Renal cortical epithelial cell (primary cell): Measurements from ENCODE around the gene SMCO2. TPM values are rescaled to one million over a fixed set of nuclear protein-coding genes. Genes with fewer than 3 reads are reported as not detected.

Experiments
- DNase-seq: peaks from one replicate; pipeline ENCODE4 v3.0.0-alpha.2; 2011; ENCODE audit warnings: low read depth
- total RNA-seq: library from RNA; depleted of rRNA; stranded (reverse); fragments of >200 nt; gene quantifications from 2 replicates; pipeline ENCODE4 v1.2.3, GENCODE V29; 2014

The SMCO2 gene
- total RNA-seq, 1 donor from 2014 or later, result not detected

DNA sequence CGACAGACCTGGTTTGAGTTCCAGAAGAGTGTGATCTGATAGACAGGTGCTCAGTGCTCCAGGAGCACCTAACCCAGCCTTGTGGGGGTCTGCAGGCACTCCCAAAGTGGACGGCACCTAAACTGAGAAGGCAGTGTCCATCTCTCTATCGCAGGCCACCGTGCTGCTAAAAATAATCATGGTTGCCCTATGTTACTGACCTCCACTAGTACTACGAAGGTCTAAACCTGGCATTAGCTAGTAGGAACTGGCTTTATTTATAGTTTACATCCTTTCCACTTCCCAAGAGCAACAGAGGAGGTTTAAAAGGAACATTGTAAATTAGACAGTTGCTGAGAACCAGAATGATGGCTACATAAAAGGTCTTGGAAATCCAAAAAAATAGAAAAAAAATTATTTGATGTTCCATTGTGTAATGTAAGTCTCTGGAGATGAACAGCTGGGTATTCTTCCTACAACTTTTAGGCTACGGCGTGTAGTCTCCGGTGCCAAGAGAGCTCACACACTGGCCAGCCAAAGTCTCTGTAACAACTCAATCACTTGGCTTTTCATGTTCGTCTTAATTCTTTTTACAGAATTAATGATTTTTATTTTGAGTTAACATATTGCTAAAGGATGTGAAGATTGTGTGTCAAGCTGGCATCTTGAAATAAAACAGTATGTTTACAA, 104.8 kb downstream of the SMCO2 start:
- no peak for DNase-seq

Other genes starting within 250 kb of the SMCO2 start
- gene STK38L, start 202.4 kb upstream of the SMCO2 start, total RNA-seq, result 15.7 and 32.5 TPM in 2 replicates
- 24.6 and 65.5 TPM in 2 replicates for gene BMAL2, start 113.9 kb upstream of the SMCO2 start, total RNA-seq
- 110 and 281 TPM in 2 replicates for gene PPFIBP1, start 77.5 kb downstream of the SMCO2 start, total RNA-seq
- 0.35 and 4.0 TPM in 2 replicates for gene REP15, start 249.7 kb downstream of the SMCO2 start, total RNA-seq